Natural killer cell (primary cell): Measurements from ENCODE around the gene GPR52. TPM values are rescaled to one million over a fixed set of nuclear protein-coding genes. Genes with fewer than 3 reads are reported as not detected.
"Not testable (repeated sequence)": the region's sequence is repeated elsewhere in the genome, so short reads cannot be mapped to it uniquely, and the experiment has no call there.

Source experiments
- ATAC-seq, 3 donors: fragments of 150-1000 bp in 2 of 3; fragments of 200-7000 bp in 1 of 3; cut with Tn5 transposase; 1 replicate in 1 of 3; 2 replicates in 2 of 3; pipeline ENCODE4 v1.10.0; 2021; ENCODE audit warnings: mild to moderate bottlenecking in 2 of 3, moderate library complexity in 2 of 3
- DNase-seq, 2 donors: peaks; one replicate each; pipeline versions ENCODE4 v3.0.0 to v3.0.0-alpha.2; 2013 to 2021; ENCODE audit warnings: mixed read lengths in 1 of 2
- H3K27ac ChIP-seq: one replicate; pipeline ENCODE4 v1.5.1; 2013; ENCODE audit warnings: mild to moderate bottlenecking, low read length
- H3K27me3 ChIP-seq: one replicate; pipeline ENCODE4 v1.6.1; 2013; ENCODE audit warnings: low read length; ENCODE audit not compliant: control insufficient read depth, insufficient read depth
- H3K36me3 ChIP-seq: one replicate; pipeline ENCODE4 v1.6.1; 2013; ENCODE audit warnings: low read length; ENCODE audit not compliant: control insufficient read depth, insufficient read depth
- H3K4me1 ChIP-seq: one replicate; pipeline ENCODE4 v1.6.1; 2013; ENCODE audit warnings: low read length; ENCODE audit not compliant: control insufficient read depth, insufficient read depth
- H3K4me3 ChIP-seq: one replicate; pipeline ENCODE4 v1.5.1; 2013; ENCODE audit warnings: low read length
- H3K9me3 ChIP-seq: one replicate; pipeline ENCODE4 v1.6.1; 2013; ENCODE audit warnings: low read length; ENCODE audit not compliant: control insufficient read depth, insufficient read depth
- H3K27ac Mint-ChIP-seq, 2 donors: one replicate each; pipeline ENCODE4 v1.8.0; 2022; ENCODE audit warnings: mild to moderate bottlenecking in 2 of 2, mixed read lengths in 2 of 2, moderate library complexity in 1 of 2
- H3K27me3 Mint-ChIP-seq, 2 donors: one replicate each; pipeline ENCODE4 v1.8.0; 2022; ENCODE audit warnings: low read depth in 2 of 2, mixed read lengths in 2 of 2
- H3K36me3 Mint-ChIP-seq: one replicate; pipeline ENCODE4 v1.8.0; 2022; ENCODE audit warnings: mixed read lengths
- H3K4me1 Mint-ChIP-seq, 2 donors: one replicate each; pipeline ENCODE4 v1.8.0; 2022; ENCODE audit warnings: mixed read lengths in 2 of 2
- H3K4me3 Mint-ChIP-seq: one replicate; pipeline ENCODE4 v1.8.0; 2022; ENCODE audit warnings: mild to moderate bottlenecking, moderate library complexity, mixed read lengths
- H3K9me3 Mint-ChIP-seq, 2 donors: one replicate each; pipeline ENCODE4 v1.8.0; 2022; ENCODE audit warnings: mixed read lengths in 2 of 2
- WGBS: methylation state at CpG from one replicate; pipeline ENCODE4 v1.1.7; 2013; ENCODE audit warnings: missing lambda C conversion rate; ENCODE audit not compliant: insufficient coverage; 5-methylcytosine and 5-hydroxymethylcytosine counted together
- intact Hi-C: fragments of 100-400 bp; cut with micrococcal nuclease; formaldehyde crosslinking; loops from one replicate; pipeline ENCODE4 v1.14.2; 2022
- total RNA-seq, 4 donors: library from RNA; stranded (reverse); fragments of 120-200 nt in 1 of 4; gene quantifications; one replicate each; pipeline versions ENCODE4 v1.2.3 to v1.2.4, GENCODE V29; 2013 to 2022
- TF ChIP-seq, protein P1 (sequence below): fragments of 200-600 bp; IDR thresholded peaks from one replicate; pipeline ENCODE4 v1.8.0; 2022; ENCODE audit warnings: antibody characterized with exemption

GPR52 gene
- total RNA-seq, 3 donors from 2014 or later (not counting 1 experiment from before 2014, with no cell fraction given), result 9.6 to 17.6 (median 14.1) TPM

DNA sequence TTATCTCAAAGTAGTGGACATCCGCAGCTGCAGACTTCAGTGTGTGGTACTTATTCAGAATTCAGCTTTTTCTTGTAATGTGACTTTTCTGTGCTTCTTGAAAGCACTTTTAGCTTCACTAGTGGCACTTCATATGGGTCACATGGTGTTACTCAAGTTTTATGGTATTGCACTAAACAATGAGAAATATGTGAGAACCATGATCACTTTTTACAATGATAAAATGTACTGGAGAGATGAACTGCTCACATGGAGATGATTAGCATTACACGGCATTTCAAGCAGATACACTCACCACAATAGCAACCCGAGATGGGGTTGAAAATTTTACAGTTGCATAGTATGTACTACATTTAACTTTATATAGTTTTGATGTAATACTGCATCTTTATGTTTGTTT is 40.1 kb upstream of the GPR52 start:
- no peak for DNase-seq
- no peak overlapping the region for H3K27ac ChIP-seq
- no peaks in the 10 kb centered on the region for H3K9me3 ChIP-seq
- Mint-ChIP-seq H3K9me3 (peaks cover 0 to 3% of the 10 kb centered on the region in 2 donors), H3K4me3 (no peak overlapping the region), H3K27ac (no peak overlapping the region), H3K4me1 (peaks cover 39 to 44% of the 10 kb centered on the region in 2 donors), H3K27me3 (no peaks in the 10 kb centered on the region), H3K36me3 (no peaks in the 10 kb centered on the region)
- H3K4me1 ChIP-seq, result no peaks in the 10 kb centered on the region
- ATAC-seq, result no peak
- TF ChIP-seq, protein P1, sequence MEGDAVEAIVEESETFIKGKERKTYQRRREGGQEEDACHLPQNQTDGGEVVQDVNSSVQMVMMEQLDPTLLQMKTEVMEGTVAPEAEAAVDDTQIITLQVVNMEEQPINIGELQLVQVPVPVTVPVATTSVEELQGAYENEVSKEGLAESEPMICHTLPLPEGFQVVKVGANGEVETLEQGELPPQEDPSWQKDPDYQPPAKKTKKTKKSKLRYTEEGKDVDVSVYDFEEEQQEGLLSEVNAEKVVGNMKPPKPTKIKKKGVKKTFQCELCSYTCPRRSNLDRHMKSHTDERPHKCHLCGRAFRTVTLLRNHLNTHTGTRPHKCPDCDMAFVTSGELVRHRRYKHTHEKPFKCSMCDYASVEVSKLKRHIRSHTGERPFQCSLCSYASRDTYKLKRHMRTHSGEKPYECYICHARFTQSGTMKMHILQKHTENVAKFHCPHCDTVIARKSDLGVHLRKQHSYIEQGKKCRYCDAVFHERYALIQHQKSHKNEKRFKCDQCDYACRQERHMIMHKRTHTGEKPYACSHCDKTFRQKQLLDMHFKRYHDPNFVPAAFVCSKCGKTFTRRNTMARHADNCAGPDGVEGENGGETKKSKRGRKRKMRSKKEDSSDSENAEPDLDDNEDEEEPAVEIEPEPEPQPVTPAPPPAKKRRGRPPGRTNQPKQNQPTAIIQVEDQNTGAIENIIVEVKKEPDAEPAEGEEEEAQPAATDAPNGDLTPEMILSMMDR, result no peak
- H3K27me3 ChIP-seq, result no peaks in the 10 kb centered on the region
- intact Hi-C loops, result no loop called here
- H3K4me3 ChIP-seq, result no peak overlapping the region
- no peaks in the 10 kb centered on the region for H3K36me3 ChIP-seq
- 100% methylated on average over 1 of the region's 3 CpGs for WGBS

DNA sequence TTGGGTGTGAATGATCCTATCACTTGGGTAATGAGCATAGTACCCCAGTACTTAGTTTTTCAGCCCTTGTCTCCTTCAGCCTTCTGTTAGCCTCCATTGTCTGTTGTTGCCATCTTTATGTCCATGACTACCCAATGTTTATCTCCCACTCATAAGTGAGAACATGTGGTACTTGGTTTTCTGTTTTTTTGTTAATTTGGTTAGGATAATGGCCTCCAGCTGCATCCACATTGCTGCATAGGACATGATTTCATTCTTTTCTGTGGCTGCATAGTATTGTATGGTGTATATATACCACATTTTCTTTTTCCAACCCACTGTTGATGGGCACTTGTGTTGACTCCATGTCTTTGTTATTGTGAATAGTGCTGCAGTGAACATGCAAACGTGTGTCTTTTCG is 39.6 kb upstream of the GPR52 start:
- Histone ChIP-seq H3K9me3 (no peaks in the 10 kb centered on the region), H3K4me1 (no peaks in the 10 kb centered on the region), H3K36me3 (no peaks in the 10 kb centered on the region), H3K27ac (no peak overlapping the region), H3K4me3 (no peak overlapping the region), H3K27me3 (no peaks in the 10 kb centered on the region)
- Mint-ChIP-seq H3K27me3 (no peaks in the 10 kb centered on the region), H3K9me3 (peaks cover 0 to 3% of the 10 kb centered on the region in 2 donors), H3K4me3 (no peak overlapping the region), H3K36me3 (no peaks in the 10 kb centered on the region), H3K27ac (no peak overlapping the region), H3K4me1 (peaks cover 43 to 44% of the 10 kb centered on the region in 2 donors)
- intact Hi-C loops, result no loop called here
- DNase-seq, result no peak
- ATAC-seq, result no peak
- WGBS, result 44% methylated on average over 2 of the region's 2 CpGs
- TF ChIP-seq, protein P1, result no peak

DNA sequence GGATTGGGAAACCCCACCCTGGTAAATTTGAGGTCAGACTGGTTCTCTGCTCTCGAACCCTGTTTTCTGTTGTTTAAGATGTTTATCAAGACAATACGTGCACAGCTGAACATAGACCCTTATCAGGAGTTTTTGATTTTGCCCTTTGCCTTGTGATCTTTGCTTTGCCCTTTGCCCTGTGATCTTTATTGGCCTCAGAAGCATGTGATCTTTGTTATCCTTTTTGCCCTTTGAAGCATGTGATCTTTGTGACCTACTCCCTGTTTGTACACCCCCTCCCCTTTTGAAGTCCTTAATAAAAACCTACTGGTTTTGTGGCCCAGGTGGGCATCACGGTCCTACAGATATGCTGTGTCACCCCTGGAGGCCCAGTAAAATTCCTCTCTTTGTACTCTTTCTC is 38.0 kb upstream of the GPR52 start:
- H3K27me3 Mint-ChIP-seq, ATAC-seq, H3K27me3 ChIP-seq, H3K4me3 Mint-ChIP-seq, H3K4me1 ChIP-seq, H3K9me3 Mint-ChIP-seq, H3K36me3 Mint-ChIP-seq, H3K36me3 ChIP-seq, H3K4me3 ChIP-seq, H3K27ac Mint-ChIP-seq, H3K27ac ChIP-seq, intact Hi-C loops, H3K9me3 ChIP-seq, DNase-seq: not testable (repeated sequence)
- H3K4me1 Mint-ChIP-seq, result peaks cover 54 to 58% of the 10 kb centered on the region in 2 donors
- 99% methylated on average over 3 of the region's 3 CpGs for WGBS

DNA sequence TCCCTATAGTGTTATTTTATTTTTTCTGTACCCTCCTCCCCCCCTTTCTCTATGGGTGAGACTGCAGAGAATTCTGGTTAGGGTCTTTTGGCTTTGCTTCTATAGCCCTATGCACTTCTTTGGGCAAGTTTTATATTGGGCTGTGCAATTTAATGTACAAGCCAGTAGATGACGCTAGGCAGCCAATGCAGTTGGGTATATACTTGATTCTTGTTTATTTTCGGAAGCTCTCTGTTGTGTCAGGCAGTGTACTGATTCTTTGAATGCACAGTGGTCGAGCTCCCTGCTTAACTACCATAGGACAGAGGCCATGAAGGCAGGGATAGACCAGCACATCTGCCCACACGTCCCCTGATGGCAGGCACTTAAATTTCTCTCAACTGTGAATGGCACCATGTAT is 34.1 kb upstream of the GPR52 start:
- H3K27me3 Mint-ChIP-seq, result no peaks in the 10 kb centered on the region
- Histone ChIP-seq H3K4me3 (no peak overlapping the region), H3K27ac (no peak overlapping the region), H3K27me3 (no peaks in the 10 kb centered on the region), H3K9me3 (no peaks in the 10 kb centered on the region), H3K4me1 (no peaks in the 10 kb centered on the region), H3K36me3 (no peaks in the 10 kb centered on the region)
- peak overlapping the region; percentile 37 to 73 for H3K27ac Mint-ChIP-seq
- ATAC-seq (no peak), DNase-seq (no peak)
- H3K4me3 Mint-ChIP-seq, result no peak overlapping the region
- H3K36me3 Mint-ChIP-seq, result no peaks in the 10 kb centered on the region
- TF ChIP-seq, protein P1, result no peak
- peaks cover 0 to 3% of the 10 kb centered on the region in 2 donors for H3K9me3 Mint-ChIP-seq
- intact Hi-C loops, result no loop called here
- WGBS, result 90% methylated on average over 4 of the region's 4 CpGs
- peaks cover 49 to 50% of the 10 kb centered on the region in 2 donors for H3K4me1 Mint-ChIP-seq
